Activated naive CD4-positive, alpha-beta T cell treated with anti-CD3 and anti-CD28 coated beads for 36 hours (primary cell): ENCODE measurements around the gene MSX2. TPM values are rescaled to one million over a fixed set of nuclear protein-coding genes. Genes with fewer than 3 reads are reported as not detected.

Source experiments
- CTCF ChIA-PET: fragments of 350-600 bp; sonication (Branson Sonifier 250); formaldehyde crosslinking; loops from one replicate; lab custom pipeline; 2021; ENCODE audit warnings: antibody characterized with exemption; lab: Charles Lee
- DNase-seq: peaks from one replicate; pipeline ENCODE4 v3.0.0-alpha.2; 2020
- H3K27ac Mint-ChIP-seq: one replicate; pipeline ENCODE4 v1.8.0; 2021; ENCODE audit warnings: mild to moderate bottlenecking, mixed read lengths
- H3K27me3 Mint-ChIP-seq: one replicate; pipeline ENCODE4 v1.8.0; 2021; ENCODE audit warnings: low read depth, mixed read lengths
- H3K36me3 Mint-ChIP-seq: one replicate; pipeline ENCODE4 v1.8.0; 2021; ENCODE audit warnings: low read depth, mixed read lengths
- H3K4me1 Mint-ChIP-seq: one replicate; pipeline ENCODE4 v1.8.0; 2021; ENCODE audit warnings: low read depth, mixed read lengths
- H3K4me3 Mint-ChIP-seq: one replicate; pipeline ENCODE4 v1.8.0; 2021; ENCODE audit warnings: mild to moderate bottlenecking, moderate library complexity, mixed read lengths
- H3K9me3 Mint-ChIP-seq: one replicate; pipeline ENCODE4 v1.8.0; 2021; ENCODE audit warnings: mixed read lengths
- intact Hi-C: fragments of 100-400 bp; cut with micrococcal nuclease; formaldehyde crosslinking; loops from one replicate; pipeline ENCODE4 v1.15.1; 2023
- microRNA-seq: library from miRNA; unstranded; fragments of <30 nt; microRNA quantifications from one replicate; pipeline ENCODE4 v1.2.0, GENCODE V29; 2022; ENCODE audit warnings: borderline microRNAs expressed, borderline replicate concordance
- total RNA-seq, 2 experiments: library from RNA; stranded (reverse); gene quantifications; one replicate each; pipeline ENCODE4 v1.2.3, GENCODE V29; 2021

The MSX2 gene
- total RNA-seq, 2 experiments from 2014 or later: not detected

DNA sequence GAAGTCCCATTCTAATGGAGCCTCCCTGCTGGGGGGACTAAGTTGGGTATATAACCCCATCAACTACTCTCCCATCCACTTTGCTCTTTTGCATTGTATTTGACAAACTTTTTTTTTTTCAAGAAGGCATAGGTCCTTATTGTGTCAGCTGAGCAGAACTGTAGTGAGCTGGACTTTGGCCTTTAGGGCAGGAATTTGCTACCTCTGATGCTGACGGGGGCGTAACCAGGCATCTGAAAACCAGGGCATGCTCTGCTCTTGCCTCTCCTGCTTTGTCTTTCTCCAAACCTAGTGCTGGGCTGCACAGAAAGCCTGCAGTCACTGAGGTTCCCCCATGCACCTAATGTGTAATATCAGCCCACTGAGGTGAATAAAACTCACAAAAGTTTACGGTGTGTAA lies 49.0 kb downstream of the MSX2 start:
- DNase-seq: no peak
- Mint-ChIP-seq H3K4me3 (no peak overlapping the region), H3K27me3 (peaks cover 19% of the 10 kb centered on the region), H3K27ac (no peak overlapping the region), H3K36me3 (no peaks in the 10 kb centered on the region), H3K9me3 (no peaks in the 10 kb centered on the region), H3K4me1 (no peaks in the 10 kb centered on the region)
- intact Hi-C loops: no loop called here
- CTCF ChIA-PET: no interaction called here

DNA sequence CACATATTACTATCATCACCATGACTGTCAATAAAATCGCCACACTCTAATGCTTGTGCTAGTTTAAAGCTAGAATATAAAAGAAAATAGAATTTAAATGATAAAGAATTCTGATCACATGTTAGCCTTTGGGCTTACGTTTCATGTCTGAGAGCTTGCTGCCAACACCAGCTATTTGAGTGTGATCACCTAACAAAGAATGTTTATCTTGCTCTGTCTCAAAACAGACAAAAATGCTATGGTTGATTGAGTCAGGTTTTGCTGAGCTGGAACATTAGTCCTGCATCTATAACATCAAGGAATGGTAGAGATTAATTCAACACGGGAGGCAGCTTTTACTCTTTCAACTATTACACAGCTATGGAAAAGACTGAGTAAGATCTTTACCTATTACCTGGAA lies 50.7 kb downstream of the MSX2 start:
- H3K27ac Mint-ChIP-seq: no peak overlapping the region
- peaks cover 14% of the 10 kb centered on the region for H3K27me3 Mint-ChIP-seq
- no peaks in the 10 kb centered on the region for H3K9me3 Mint-ChIP-seq
- no peaks in the 10 kb centered on the region for H3K4me1 Mint-ChIP-seq
- CTCF ChIA-PET: interaction anchor here (1.4 kb wide), 1 partner anchor 448 kb away, joined by 3 read pairs; no protein-coding TSS in a partner anchor
- H3K4me3 Mint-ChIP-seq: no peak overlapping the region
- no peak for DNase-seq
- H3K36me3 Mint-ChIP-seq: no peaks in the 10 kb centered on the region
- intact Hi-C loops: no loop called here

DNA sequence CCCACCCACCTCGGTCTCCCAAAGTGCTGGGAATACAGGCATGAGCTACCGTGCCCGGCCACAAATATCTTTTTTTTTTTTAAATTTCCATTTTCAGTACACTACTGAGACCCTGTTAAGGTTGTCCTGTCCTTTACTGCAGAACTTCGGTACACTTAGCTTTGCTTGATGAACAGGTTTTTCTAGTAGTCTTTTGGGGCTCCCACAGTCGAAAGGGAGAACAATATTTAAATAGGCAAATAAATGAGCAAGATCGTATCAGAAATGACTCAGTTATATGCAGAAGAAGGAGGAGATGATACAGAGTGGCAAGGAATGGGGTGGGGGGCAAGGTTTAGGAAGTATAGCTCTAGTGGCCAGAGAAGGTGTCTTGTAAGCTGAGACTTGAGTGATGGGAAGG lies 52.7 kb downstream of the MSX2 start:
- CTCF ChIA-PET: interaction anchor here (1.2 kb wide), 1 partner anchor 357 kb away, joined by 6 read pairs; no protein-coding TSS in a partner anchor
- H3K36me3 Mint-ChIP-seq: no peaks in the 10 kb centered on the region
- H3K4me1 Mint-ChIP-seq: no peaks in the 10 kb centered on the region
- no peak overlapping the region for H3K4me3 Mint-ChIP-seq
- intact Hi-C loops: no loop called here
- H3K27me3 Mint-ChIP-seq: peaks cover 10% of the 10 kb centered on the region
- no peaks in the 10 kb centered on the region for H3K9me3 Mint-ChIP-seq
- no peak overlapping the region for H3K27ac Mint-ChIP-seq
- DNase-seq: no peak

DNA sequence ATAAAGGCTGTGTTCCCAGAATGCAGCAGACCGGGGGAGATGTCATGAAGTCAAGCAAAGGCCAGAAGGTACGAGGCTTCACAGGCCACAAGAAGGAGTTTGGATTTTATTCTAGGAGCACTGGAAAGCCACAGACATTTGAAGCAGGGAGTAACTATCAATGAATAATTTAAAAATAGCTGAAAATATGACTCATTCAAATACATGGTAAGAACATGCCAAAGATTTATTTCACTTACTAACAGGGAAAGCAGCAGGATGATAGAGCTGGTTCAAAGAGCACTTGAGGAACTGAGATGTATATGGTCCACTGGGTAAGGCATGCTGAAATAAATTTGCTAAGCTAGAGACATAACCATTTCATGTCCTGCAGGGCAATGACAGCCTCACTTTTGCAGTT lies 53.2 kb downstream of the MSX2 start:
- Mint-ChIP-seq H3K4me3 (no peak overlapping the region), H3K36me3 (no peaks in the 10 kb centered on the region), H3K9me3 (no peaks in the 10 kb centered on the region), H3K4me1 (no peaks in the 10 kb centered on the region), H3K27ac (no peak overlapping the region), H3K27me3 (peaks cover 10% of the 10 kb centered on the region)
- CTCF ChIA-PET: interaction anchor here (1.2 kb wide), 1 partner anchor 358 kb away, joined by 6 read pairs; no protein-coding TSS in a partner anchor
- intact Hi-C loops: no loop called here
- no peak for DNase-seq

Small RNA genes within 50 kb of the gene (microRNA-seq; reads per million reads assigned to microRNA genes)
- gene MIR4634: not detected
